Osteocyte (in vitro differentiated cells): ENCODE results near the gene FAM171A1. TPM values are rescaled to one million over a fixed set of nuclear protein-coding genes. Genes with fewer than 3 reads are reported as not detected.
"Not testable (repeated sequence)": the region's sequence is repeated elsewhere in the genome, so short reads cannot be mapped to it uniquely, and the experiment has no call there.

Experiments
- DNase-seq: peaks from one replicate; pipeline ENCODE4 v3.0.0; 2021; ENCODE audit warnings: mixed read lengths; ENCODE audit not compliant: unreplicated experiment; ENCODE audit errors: extremely low spot score
- H3K27ac Mint-ChIP-seq: one replicate; pipeline ENCODE4 v1.8.0; 2021; ENCODE audit warnings: mild to moderate bottlenecking, mixed read lengths; ENCODE audit not compliant: unreplicated experiment
- H3K27me3 Mint-ChIP-seq: one replicate; pipeline ENCODE4 v1.8.0; 2021; ENCODE audit warnings: mixed read lengths; ENCODE audit not compliant: unreplicated experiment
- H3K36me3 Mint-ChIP-seq: one replicate; pipeline ENCODE4 v1.8.0; 2021; ENCODE audit warnings: mixed read lengths; ENCODE audit not compliant: unreplicated experiment
- H3K4me1 Mint-ChIP-seq: one replicate; pipeline ENCODE4 v1.8.0; 2021; ENCODE audit warnings: mixed read lengths; ENCODE audit not compliant: unreplicated experiment
- H3K4me3 Mint-ChIP-seq: one replicate; pipeline ENCODE4 v1.8.0; 2021; ENCODE audit warnings: mild to moderate bottlenecking, moderate library complexity, mixed read lengths; ENCODE audit not compliant: unreplicated experiment
- H3K9me3 Mint-ChIP-seq: one replicate; pipeline ENCODE4 v1.8.0; 2021; ENCODE audit warnings: mixed read lengths; ENCODE audit not compliant: unreplicated experiment
- CTCF ChIP-seq: fragments of 200-600 bp; sonication (generic); IDR thresholded peaks from 2 replicates; pipeline ENCODE4 v1.5.0; 2021; ENCODE audit warnings: antibody characterized with exemption, mild to moderate bottlenecking, moderate library complexity
- total RNA-seq: library from RNA; stranded (reverse); gene quantifications from 2 replicates; pipeline ENCODE4 v1.2.1, GENCODE V29; 2021

FAM171A1 gene
- total RNA-seq, 1 donor from 2014 or later: 30.4 TPM

GRCh38 chr10:15408557-15408956 lies 37.5 kb upstream of the FAM171A1 start:
- no peak for TF ChIP-seq CTCF
- no peak for DNase-seq
- H3K27ac Mint-ChIP-seq: no peak overlapping the region
- no peak overlapping the region for H3K4me3 Mint-ChIP-seq
- H3K36me3 Mint-ChIP-seq: no peaks in the 10 kb centered on the region
- peaks cover 18% of the 10 kb centered on the region for H3K9me3 Mint-ChIP-seq
- no peaks in the 10 kb centered on the region for H3K4me1 Mint-ChIP-seq
- peaks cover 2% of the 10 kb centered on the region for H3K27me3 Mint-ChIP-seq

DNA sequence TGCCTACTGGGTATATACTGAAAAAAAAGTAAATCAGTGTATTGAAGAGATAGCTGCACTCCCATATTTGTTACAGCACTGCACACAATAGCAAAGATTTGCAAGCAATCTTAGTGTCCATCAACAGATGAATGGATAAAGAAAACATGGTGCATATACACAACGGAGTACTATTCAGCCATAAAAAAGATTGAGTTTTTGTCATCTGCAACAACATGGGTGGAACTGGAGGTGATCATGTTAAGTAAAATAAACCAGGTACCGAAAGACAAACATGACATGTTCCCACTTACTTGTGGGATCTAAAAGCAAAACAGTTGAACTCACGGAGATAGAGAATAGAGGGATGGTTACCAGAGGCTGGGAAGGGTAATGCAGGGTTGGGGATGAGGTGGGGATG lies 34.2 kb upstream of the FAM171A1 start:
- H3K9me3 Mint-ChIP-seq: peaks cover 30% of the 10 kb centered on the region
- peaks cover 2% of the 10 kb centered on the region for H3K27me3 Mint-ChIP-seq
- no peak for TF ChIP-seq CTCF
- H3K4me3 Mint-ChIP-seq: no peak overlapping the region
- H3K27ac Mint-ChIP-seq: no peak overlapping the region
- H3K36me3 Mint-ChIP-seq: no peaks in the 10 kb centered on the region
- no peaks in the 10 kb centered on the region for H3K4me1 Mint-ChIP-seq
- no peak for DNase-seq

- no peak for DNase-seq
- H3K4me3 Mint-ChIP-seq: no peak overlapping the region
- peaks cover 36% of the 10 kb centered on the region for H3K9me3 Mint-ChIP-seq
- no peaks in the 10 kb centered on the region for H3K36me3 Mint-ChIP-seq
- no peak overlapping the region for H3K27ac Mint-ChIP-seq
- no peaks in the 10 kb centered on the region for H3K4me1 Mint-ChIP-seq
- TF ChIP-seq CTCF: no peak
- no peaks in the 10 kb centered on the region for H3K27me3 Mint-ChIP-seq
Observed at GRCh38 chr10:15401382-15401781, 30.3 kb upstream of the FAM171A1 start.

- H3K27me3 Mint-ChIP-seq, DNase-seq, H3K27ac Mint-ChIP-seq, H3K4me1 Mint-ChIP-seq, H3K36me3 Mint-ChIP-seq, H3K4me3 Mint-ChIP-seq: not testable (repeated sequence)
- H3K9me3 Mint-ChIP-seq: peaks cover 34% of the 10 kb centered on the region
Observed at GRCh38 chr10:15400461-15400860, 29.4 kb upstream of the FAM171A1 start.

DNA sequence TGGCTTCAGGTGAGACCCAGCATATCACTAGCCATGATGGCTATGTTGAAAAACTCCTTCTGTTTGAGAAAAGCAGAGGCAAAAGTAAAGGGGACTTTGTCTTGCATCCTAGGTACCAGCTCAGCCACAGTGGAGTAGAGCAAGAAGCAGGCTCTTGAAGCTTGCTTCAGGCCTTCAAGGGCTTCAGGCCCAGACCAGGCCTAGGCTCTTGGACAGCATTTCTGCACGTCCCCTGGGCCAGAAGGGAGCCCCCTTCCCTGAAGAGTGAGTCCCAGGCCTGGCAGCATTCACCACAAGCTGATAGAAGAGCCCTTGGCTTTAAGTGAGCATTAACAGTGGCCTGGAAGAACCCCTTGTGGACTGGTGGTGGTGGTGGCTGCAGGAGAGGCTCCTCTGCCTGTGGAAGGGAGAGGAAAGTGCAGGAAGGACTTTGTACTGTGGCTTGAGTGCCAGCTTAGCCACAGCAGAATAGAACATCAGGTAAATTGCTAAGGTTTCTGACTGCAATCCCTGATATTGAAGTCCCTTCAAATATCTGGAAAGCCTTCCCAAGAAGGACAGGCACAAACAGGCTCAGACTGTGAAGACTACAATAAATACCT lies 28.1 kb upstream of the FAM171A1 start:
- Mint-ChIP-seq H3K27me3 (no peaks in the 10 kb centered on the region), H3K4me1 (no peaks in the 10 kb centered on the region), H3K27ac (no peak overlapping the region), H3K4me3 (no peak overlapping the region), H3K36me3 (no peaks in the 10 kb centered on the region), H3K9me3 (peaks cover 24% of the 10 kb centered on the region)
- no peak for TF ChIP-seq CTCF
- peak; percentile 65 for DNase-seq

GRCh38 chr10:15395935-15396334 lies 24.8 kb upstream of the FAM171A1 start:
- peaks cover 7% of the 10 kb centered on the region for H3K9me3 Mint-ChIP-seq
- no peaks in the 10 kb centered on the region for H3K36me3 Mint-ChIP-seq
- H3K27me3 Mint-ChIP-seq: peaks cover 12% of the 10 kb centered on the region
- H3K4me1 Mint-ChIP-seq: no peaks in the 10 kb centered on the region
- DNase-seq: peak; percentile 10
- TF ChIP-seq CTCF: no peak
- no peak overlapping the region for H3K4me3 Mint-ChIP-seq
- H3K27ac Mint-ChIP-seq: no peak overlapping the region
